Activated CD4-positive, alpha-beta T cell treated with anti-CD3 and anti-CD28 coated beads, Interleukin-2, amount 50 U/mL, for 48 hours (primary cell): Measurements from ENCODE around the gene PEX16.
"Not testable (repeated sequence)": the region's sequence is repeated elsewhere in the genome, so short reads cannot be mapped to it uniquely, and the experiment has no call there.

Source experiments
- DNase-seq, 2 experiments: peaks; one replicate each; pipeline ENCODE4 v3.0.0-alpha.2; 2020

The PEX16 gene

DNA sequence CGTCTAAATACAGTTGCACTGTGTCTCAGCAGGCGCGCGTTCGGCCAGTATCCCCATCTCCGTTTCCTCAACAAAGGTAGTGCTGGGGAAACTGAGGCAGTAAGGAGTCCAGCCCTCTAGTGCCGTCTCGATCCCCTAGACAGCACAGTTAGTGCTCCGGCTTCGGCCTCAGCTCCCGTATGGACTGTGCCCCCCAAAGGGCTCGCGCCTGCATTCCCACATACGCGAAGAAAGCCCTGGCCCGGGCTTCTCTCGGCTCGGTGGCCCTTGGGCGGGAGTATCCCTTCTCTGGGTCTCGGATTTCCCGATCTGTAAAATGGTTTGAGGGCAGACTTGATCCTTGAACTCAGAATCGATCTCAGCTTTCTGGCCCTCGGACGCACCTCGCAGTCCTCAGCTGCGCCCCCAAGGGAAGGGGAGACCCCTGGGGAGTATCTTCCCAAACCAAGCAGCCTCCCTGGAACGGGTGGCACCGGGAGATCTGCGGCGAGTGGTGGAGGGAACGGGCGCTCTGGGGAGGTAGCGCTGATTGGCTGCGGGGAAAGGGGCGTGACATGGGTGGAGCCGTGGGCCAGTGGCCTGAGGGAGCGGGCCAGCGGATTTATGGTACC, 759 bp upstream of the PEX16 start:
- DNase-seq, result peak; percentile 75 to 83

GRCh38 chr11:45917286-45917622, 423 bp downstream of the PEX16 start:
- DNase-seq, result no peak

- DNase-seq, result no peak
These were observed 2.2 kb downstream of the PEX16 start for GRCh38 chr11:45915446-45915845.

DNA sequence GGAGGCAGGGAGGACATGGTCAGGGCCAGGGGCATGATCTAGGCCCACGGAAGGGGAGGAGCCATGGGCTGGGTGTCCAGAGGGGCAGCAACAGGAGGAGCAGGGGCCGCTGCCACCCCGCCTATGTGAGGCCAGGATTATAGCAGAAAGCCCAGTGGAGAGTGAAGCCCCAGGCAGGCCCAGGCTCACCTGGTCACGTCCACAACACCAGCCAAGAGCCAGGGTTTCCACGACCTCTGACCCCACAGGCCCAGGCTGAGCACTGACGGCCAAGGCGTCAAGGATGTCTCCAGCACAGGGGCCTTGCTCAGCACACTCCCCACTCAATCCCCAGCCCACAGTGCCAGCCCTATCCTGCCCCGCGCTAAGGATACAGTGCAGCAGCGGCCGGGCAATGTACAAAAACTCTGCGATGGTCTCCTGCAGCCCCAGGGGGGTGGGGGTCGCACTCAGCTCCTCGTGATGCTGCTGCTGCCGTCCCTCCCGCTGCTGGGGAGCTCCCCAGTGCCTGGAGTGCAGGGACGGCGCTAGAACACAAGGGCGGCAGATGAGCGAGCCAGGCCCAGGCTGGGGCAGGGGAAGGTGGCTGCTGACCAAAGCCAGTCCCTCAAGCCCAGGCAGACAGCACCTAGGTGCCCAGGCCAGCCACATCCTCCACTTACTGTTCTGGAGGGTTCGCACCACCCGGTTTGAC, 3.6 kb downstream of the PEX16 start:
- DNase-seq, result no peak

- DNase-seq, result no peak
These were observed 4.2 kb downstream of the PEX16 start for GRCh38 chr11:45913514-45913913.

DNA sequence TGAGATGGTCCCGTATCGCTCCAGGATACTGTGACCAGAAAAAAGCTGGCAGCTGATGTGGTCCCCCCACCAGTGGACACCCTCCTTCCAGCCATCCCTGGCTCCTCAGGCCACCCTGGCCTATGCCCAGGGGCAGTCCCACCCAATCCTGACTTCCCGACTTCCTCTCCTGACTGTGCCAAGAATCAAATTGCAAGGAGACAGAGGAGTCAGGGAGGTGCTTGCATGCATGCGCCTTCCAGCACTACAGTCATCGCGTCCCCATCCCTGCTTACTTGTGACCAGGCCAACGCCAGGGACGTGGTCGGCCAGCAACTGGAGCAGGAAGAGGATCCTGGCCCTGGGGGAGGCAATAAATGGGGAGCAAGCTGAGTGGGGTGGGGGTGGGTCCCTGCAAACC, 7.1 kb downstream of the PEX16 start:
- no peak for DNase-seq

GRCh38 chr11:45909594-45910475, 7.8 kb downstream of the PEX16 start:
- DNase-seq, result no peak

DNA sequence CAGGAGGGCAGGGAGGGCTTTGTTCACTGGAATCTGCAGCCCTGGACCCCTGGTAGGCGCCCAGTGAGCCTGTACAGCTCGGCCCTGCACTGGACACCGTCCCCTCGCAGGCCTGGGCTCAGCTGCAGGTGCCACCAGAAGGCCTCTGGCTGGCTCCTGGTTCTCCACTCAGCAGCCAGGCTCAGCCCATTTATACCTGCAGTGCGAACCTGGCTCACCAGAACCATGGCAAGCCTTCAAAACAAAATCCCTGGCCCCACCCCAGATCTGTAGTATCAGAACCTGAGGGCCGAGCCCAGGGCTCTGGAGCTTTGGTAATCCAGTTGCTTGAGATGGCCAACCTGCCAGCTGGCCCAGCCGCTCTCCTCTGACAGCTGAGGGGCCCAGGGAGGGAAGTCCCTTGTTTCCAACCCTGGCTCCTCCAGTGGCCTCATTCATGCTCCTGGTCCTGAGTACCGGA, 9.7 kb downstream of the PEX16 start:
- no peak for DNase-seq

GRCh38 chr11:45906965-45907611, 10.6 kb downstream of the PEX16 start, which contains the start of gene FREY1:
FREY1 (minus strand) TSS chr11:45907271; CDS start chr11:45907245, 26 bp downstream.
- DNase-seq, result no peak

DNA sequence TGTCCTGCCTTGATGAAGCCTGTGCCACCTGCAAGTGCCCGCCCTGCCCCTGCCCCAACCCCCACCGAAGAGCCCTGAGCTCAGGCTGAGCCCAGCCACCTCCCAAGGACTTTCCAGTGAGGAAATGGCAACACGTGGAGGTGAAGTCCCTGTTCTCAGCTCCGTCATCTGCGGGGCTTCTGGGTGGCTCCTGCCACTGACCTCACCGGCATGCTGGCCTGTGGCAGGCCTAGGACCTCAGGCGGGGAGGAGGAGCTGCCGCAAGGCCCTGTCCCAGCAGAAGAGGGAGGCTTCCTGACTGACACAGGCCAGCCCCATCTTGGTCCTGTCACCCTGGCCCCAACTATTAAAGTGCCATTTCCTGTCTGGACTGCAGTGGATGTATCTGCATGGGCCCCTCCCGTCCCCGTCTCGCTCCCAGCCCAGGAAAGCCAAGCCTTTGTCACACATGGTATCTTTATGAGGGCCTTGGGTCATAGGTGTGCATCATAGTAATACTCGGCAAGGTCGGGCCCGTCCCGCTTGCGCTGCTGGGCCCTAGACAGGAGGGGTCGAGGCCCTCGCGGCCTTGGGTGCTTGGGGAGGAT, 11.5 kb downstream of the PEX16 start:
- no peak for DNase-seq

- DNase-seq, result not testable (repeated sequence)
These were observed 12.1 kb downstream of the PEX16 start for GRCh38 chr11:45905576-45905975.

DNA sequence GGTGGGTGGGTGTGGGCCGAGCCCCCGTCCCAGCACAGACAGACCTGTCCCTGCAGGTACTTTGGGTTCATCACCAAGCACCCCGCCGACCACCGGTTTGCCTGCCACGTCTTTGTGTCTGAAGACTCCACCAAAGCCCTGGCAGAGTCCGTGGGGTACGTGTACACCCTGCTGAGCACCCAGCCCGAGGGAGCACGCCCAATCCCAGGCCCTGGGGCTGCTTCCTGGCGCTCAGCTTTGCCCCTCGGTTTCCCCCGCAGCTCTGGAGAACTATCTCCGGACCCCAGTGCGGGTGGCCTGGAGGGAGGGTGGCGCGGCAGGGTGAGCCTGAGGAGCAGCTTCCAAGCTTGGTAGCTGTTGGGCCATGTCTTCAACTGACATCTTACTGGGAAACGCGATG, 12.6 kb downstream of the PEX16 start:
- DNase-seq, result no peak

- DNase-seq, result no peak
These were observed 13.3 kb downstream of the PEX16 start for GRCh38 chr11:45904309-45904915.

- no peak for DNase-seq
These were observed 15.0 kb downstream of the PEX16 start for GRCh38 chr11:45902452-45903380.

GRCh38 chr11:45901626-45902025, 16.1 kb downstream of the PEX16 start:
- no peak for DNase-seq

DNA sequence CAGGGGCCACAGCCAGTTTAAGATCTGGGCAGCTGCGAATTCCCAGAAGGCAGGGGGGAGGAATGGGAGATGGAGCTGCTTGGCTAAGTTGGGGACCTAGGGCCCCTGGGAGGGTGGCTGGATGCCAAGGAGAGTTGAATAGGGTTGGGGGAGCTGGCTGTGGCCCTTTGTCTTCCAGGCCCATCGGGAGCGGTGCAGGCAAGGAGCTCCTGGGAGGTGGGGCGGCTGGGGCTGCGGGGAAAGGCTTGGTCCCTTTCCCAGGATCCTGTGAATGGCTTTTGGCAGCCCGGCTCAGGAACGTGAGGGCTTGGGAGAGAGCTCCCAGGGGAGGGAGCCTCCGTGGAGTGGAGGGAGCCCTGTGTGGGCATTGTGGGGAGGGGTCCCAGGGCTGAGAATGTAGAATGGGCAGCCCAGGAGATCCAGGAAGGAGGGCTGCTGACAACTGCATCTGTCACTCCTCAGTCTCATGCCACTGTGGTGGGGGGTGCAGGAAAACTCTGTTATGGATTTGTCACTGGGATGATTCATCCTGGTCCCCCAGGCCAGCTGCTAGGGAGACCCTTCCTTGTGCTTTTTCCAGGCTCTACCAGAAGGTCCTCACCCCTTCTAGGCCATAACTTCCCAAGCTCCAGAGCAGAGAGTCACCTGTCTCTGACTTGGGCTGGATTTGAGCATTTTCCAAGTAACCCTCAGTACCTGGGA, 16.6 kb downstream of the PEX16 start:
- no peak for DNase-seq

GRCh38 chr11:45900175-45900800, 17.4 kb downstream of the PEX16 start:
- not testable (repeated sequence) for DNase-seq

DNA sequence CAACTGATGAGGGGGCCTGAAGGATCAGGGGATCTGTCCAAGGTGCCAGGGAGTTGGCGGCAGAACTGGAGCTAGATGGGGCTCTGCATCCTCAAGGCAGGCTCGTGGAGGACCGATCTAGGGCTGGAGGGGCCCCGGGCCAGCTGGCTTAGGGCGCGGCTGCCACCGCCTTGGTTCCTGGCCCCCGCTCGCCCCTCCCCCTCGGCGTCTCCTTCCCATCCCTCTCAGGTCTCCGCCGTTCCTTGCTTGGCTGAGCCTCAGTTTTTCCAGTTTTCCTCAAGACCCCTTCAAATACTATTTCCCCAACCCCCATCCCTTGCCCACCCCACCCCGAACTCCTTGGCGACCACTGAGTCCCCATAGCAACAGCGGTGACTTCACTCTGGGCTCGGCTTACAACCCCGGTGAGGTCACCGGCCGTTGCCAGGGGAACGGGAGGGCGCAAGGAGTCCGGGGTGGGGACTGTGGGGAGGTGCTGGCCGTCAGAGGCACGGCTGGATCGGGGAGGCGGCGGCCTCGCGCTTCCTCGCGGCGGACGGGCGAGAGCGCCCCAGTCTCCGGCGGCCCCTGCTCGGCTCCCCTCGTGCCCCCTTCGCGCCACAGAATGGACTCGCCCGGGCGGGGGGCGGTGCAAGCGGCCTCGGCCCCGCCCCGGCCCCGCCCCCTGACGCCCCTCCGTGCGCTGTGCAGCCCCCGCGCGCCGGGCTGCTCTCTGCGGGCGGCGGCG, 18.1 kb downstream of the PEX16 start:
- DNase-seq, result peak; percentile 65 to 69

DNA sequence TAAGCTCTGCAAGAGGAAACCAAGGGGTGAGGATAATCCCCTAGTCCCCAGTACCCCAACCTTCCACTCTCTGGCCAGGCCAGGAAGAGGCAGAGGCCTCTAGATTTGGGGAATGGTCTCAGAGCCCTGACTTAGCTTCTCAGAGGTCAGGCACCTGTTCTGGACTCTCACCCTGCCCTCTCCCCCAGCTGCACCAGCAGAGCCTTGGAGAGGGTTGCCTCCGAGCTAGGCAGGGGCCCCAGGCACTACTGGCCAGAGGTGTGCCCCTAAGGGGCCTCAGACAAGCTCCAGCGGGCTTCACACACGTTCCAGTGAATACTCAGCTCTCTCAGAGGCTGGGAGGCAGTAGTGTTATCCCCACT, 18.6 kb downstream of the PEX16 start:
- no peak for DNase-seq
